GM12878 (cell line): Measurements from ENCODE around the gene CHRM4. TPM values are rescaled to one million over a fixed set of nuclear protein-coding genes. Genes with fewer than 3 reads are reported as not detected.
A peak's percentile ranks its signal among the peaks of the same experiment; 100 is the strongest.

Experiments used
- ATAC-seq: fragments of 200-7000 bp; cut with Tn5 transposase; 3 replicates; pipeline ENCODE4 v1.9.1; 2020; ENCODE audit warnings: mild to moderate bottlenecking, moderate library complexity
- Bru-seq: library from RNA; stranded (reverse); fragments of 400-500 nt; gene quantifications from one replicate; lab custom pipeline; 2021; lab: Mats Ljungman, UMichigan
- BruChase-seq, 2 experiments: library from RNA; stranded (reverse); fragments of 400-500 nt; gene quantifications; one replicate each; lab custom pipeline; 2021; lab: Mats Ljungman, UMichigan
- BruUV-seq: library from RNA; stranded (reverse); fragments of 400-500 nt; replicated peaks from 2 replicates; lab custom pipeline; 2021; lab: Mats Ljungman, UMichigan
- CTCF ChIA-PET: fragments of 300-600 bp; sonication (Branson Sonifier 250); formaldehyde crosslinking; extraction: SDS; loops from one replicate; lab custom pipeline; 2021; ENCODE audit warnings: inconsistent platforms; lab: Yijun Ruan, JAX
- POLR2A ChIA-PET: fragments of 350-600 bp; formaldehyde crosslinking; extraction: SDS; loops from one replicate; lab custom pipeline; 2021; ENCODE audit warnings: inconsistent platforms; lab: Charles Lee
- RAD21 ChIA-PET: fragments of 300-600 bp; sonication (Branson Sonifier 250); formaldehyde crosslinking; loops from one replicate; lab custom pipeline; 2023; ENCODE audit warnings: antibody characterized with exemption; ENCODE audit not compliant: unreplicated experiment; lab: Charles Lee
- SMC1A ChIA-PET: fragments of 300-600 bp; sonication (Branson Sonifier 250); formaldehyde crosslinking; loops from one replicate; lab custom pipeline; 2023; ENCODE audit not compliant: unreplicated experiment, uncharacterized antibody; lab: Charles Lee
- DNase-seq: peaks from one replicate; pipeline ENCODE4 v3.0.0-alpha.2; 2011; ENCODE audit warnings: low read depth, low spot score
- FAIRE-seq: peaks from 3 replicates; lab custom pipeline; 2011; peaks lifted over from hg19 to GRCh38; lab: Jason Lieb, UNC
- H2AFZ ChIP-seq: 2 replicates; pipeline ENCODE4 v1.6.0; 2011; ENCODE audit warnings: low read depth, low read length, control low read depth; ENCODE audit not compliant: control insufficient read depth
- H3K27ac ChIP-seq: 2 replicates; pipeline ENCODE4 v1.5.1; 2011; ENCODE audit warnings: control low read depth; ENCODE audit not compliant: control insufficient read depth, insufficient read depth
- H3K27me3 ChIP-seq, 2 experiments: replicated peaks in 1 of 2; 2 replicates each; pipeline versions ENCODE4 v1.6.0 to v1.6.1; 2011; ENCODE audit warnings: low read length in 1 of 2; ENCODE audit not compliant: control insufficient read depth in 2 of 2, insufficient read depth in 2 of 2
- H3K36me3 ChIP-seq, 2 experiments: 2 replicates each; pipeline ENCODE4 v1.5.1; 2011; ENCODE audit warnings: low read length in 1 of 2; ENCODE audit not compliant: control insufficient read depth in 2 of 2, insufficient read depth in 2 of 2
- H3K4me1 ChIP-seq: 2 replicates; pipeline ENCODE4 v1.6.1; 2011; ENCODE audit warnings: mild to moderate bottlenecking, low read length, moderate library complexity, mixed read lengths; ENCODE audit not compliant: control insufficient read depth, insufficient read depth
- H3K4me2 ChIP-seq: 2 replicates; pipeline ENCODE4 v1.6.0; 2011; ENCODE audit warnings: control low read depth; ENCODE audit not compliant: control insufficient read depth, insufficient read depth
- H3K4me3 ChIP-seq: fragments of 200-600 bp; sonication (generic); 2 replicates; pipeline ENCODE4 v1.5.1; 2016
- H3K79me2 ChIP-seq: 2 replicates; pipeline ENCODE4 v1.6.0; 2011; ENCODE audit warnings: low read length; ENCODE audit not compliant: control insufficient read depth, insufficient read depth
- H3K9ac ChIP-seq: 2 replicates; pipeline ENCODE4 v1.8.0; 2011; ENCODE audit warnings: low read length, control low read depth, mixed read lengths; ENCODE audit not compliant: control insufficient read depth, insufficient read depth
- H3K9me3 ChIP-seq: replicated peaks from 3 replicates; pipeline ENCODE4 v1.5.1; 2011; ENCODE audit warnings: mild to moderate bottlenecking, low read length; ENCODE audit not compliant: control insufficient read depth, insufficient read depth
- H4K20me1 ChIP-seq: 2 replicates; pipeline ENCODE4 v1.6.0; 2011; ENCODE audit not compliant: control insufficient read depth, insufficient read depth
- BHLHE40 ChIP-seq, 2 experiments: fragments of 450-650 bp in 1 of 2; IDR thresholded peaks; 2 replicates each; pipeline ENCODE4 v1.6.1; 2011 to 2017; ENCODE audit warnings: low read depth in 2 of 2, borderline replicate concordance in 1 of 2, improper control_type of control experiment in 1 of 2, low read length in 1 of 2, mild to moderate bottlenecking in 1 of 2
- PAX8 ChIP-seq: fragments of 450-650 bp; IDR thresholded peaks from 2 replicates; pipeline ENCODE4 v1.6.1; 2017; ENCODE audit warnings: mild to moderate bottlenecking, moderate library complexity
- SPI1 ChIP-seq: IDR thresholded peaks from 2 replicates; pipeline ENCODE4 v1.6.1; 2011; ENCODE audit warnings: low read depth, mild to moderate bottlenecking, low read length, moderate library complexity, borderline replicate concordance; ENCODE audit not compliant: insufficient read depth
- WGBS: methylation state at CpG from one replicate; pipeline ENCODE4 v1.1.6; 2016; ENCODE audit warnings: low lambda C conversion rate; ENCODE audit not compliant: insufficient replicate concordance, insufficient coverage; ENCODE audit errors: missing lambda C conversion rate; 5-methylcytosine and 5-hydroxymethylcytosine counted together
- in situ Hi-C: fragments of 300-500 bp; cut with MboI; formaldehyde crosslinking; loops from 9 replicates; pipeline ENCODE4 v1.14.3; 2018; ENCODE audit warnings: mixed read lengths
- intact Hi-C: fragments of 100-400 bp; cut with micrococcal nuclease; formaldehyde crosslinking; loops from one replicate; pipeline ENCODE4 v1.14.2; 2022; ENCODE audit not compliant: unreplicated experiment
- long read RNA-seq, 2 experiments: library from polyadenylated mRNA; unstranded; transcript quantifications; one replicate each; pipeline ENCODE4 v2.0.0, GENCODE V29; 2019 to 2020
- polyA minus RNA-seq, 3 experiments: library from RNA; depleted of rRNA, polyadenylated mRNA; stranded (reverse); fragments of >200 nt; gene quantifications; 2 replicates each; pipeline ENCODE4 v1.2.3, GENCODE V29; 2011
- polyA plus RNA-seq, 11 experiments: library from polyadenylated mRNA; depleted of rRNA in 4 of 11; unstranded in 6 of 11; stranded (reverse) in 5 of 11; fragments of >200 nt; fragmentation: Nextera tagmentation in 4 of 11; fragmentation: Illumina TruSeq in 1 of 11; extraction: Ambion mirVana in 4 of 11; extraction: Trizol in 1 of 11; gene quantifications; 1 replicate in 1 of 11; 2 replicates in 10 of 11; pipeline versions ENCODE4 v1.2.1 to v1.2.3, GENCODE V29; 2011 to 2016; ENCODE audit warnings: inconsistent platforms in 2 of 11, missing spikeins in 2 of 11, low read depth in 1 of 11
- total RNA-seq, 4 experiments: library from RNA; depleted of rRNA in 3 of 4; stranded (reverse); fragments of >200 nt in 3 of 4; fragmentation: Illumina TruSeq in 1 of 4; extraction: Trizol in 1 of 4; gene quantifications; 2 replicates each; pipeline versions ENCODE4 v1.2.1 to v1.2.3, GENCODE V29; 2013 to 2021
- TF ChIP-seq, protein P1 (sequence below): fragments of 150-350 bp; IDR thresholded peaks from 2 replicates; pipeline ENCODE4 v1.6.1; 2016; ENCODE audit warnings: low read depth, low read length
- TF ChIP-seq, protein P2 (sequence below), 3 experiments: IDR thresholded peaks in 2 of 3; conservative IDR thresholded peaks in 1 of 3; 2 replicates each; pipeline ENCODE4 v1.5.1; 2011; ENCODE audit warnings: low read depth in 3 of 3, low read length in 3 of 3, mild to moderate bottlenecking in 3 of 3, control low read depth in 2 of 3, moderate library complexity in 2 of 3, inconsistent platforms in 1 of 3, mixed read lengths in 1 of 3; ENCODE audit not compliant: control insufficient read depth in 2 of 3, insufficient read depth in 1 of 3; ENCODE audit errors: extremely low read depth in 1 of 3
- TF ChIP-seq, protein P3 (sequence below): IDR thresholded peaks from 2 replicates; pipeline ENCODE4 v1.6.1; 2012; ENCODE audit warnings: mild to moderate bottlenecking, low read depth, low read length

Gene CHRM4
- not detected in 2 replicates for total RNA-seq (2013; cell fraction: nucleolus; rRNA removed)
- total RNA-seq (2014; rRNA removed) (0.23 TPM in 1 of 2 replicates, not detected in the other), total RNA-seq (2014; rRNA removed; fragmentation: Illumina TruSeq; extraction: Trizol) (not detected in 2 replicates), total RNA-seq (2021) (0.13 TPM in 1 of 2 replicates, not detected in the other), polyA plus RNA-seq (2011; rRNA removed) (not detected in 2 replicates), polyA plus RNA-seq (2014; fragmentation: Illumina TruSeq; extraction: Trizol) (0.12 TPM in 1 of 2 replicates, not detected in the other), polyA plus RNA-seq (2014; fragmentation: Nextera tagmentation; extraction: Ambion mirVana) (not detected), polyA plus RNA-seq (2014; rRNA removed) (not detected in 2 replicates), polyA plus RNA-seq (2016; fragmentation: Nextera tagmentation; extraction: Ambion mirVana) (not detected), polyA minus RNA-seq (2011; rRNA and poly(A)+ RNA removed) (not detected in 2 replicates), Bru-seq, nascent RNA (percentile 29 among the genes with signal in this experiment), BruChase-seq, experiment 1, labeled RNA remaining after a 6-hour chase (not detected), BruChase-seq, experiment 2, labeled RNA remaining after a 2-hour chase (percentile 33 among the genes with signal in this experiment)
- polyA plus RNA-seq (2011; ENCODE audit: low read depth) = 0.17 TPM
- polyA plus RNA-seq (2011; cell fraction: cytosol; rRNA removed) = 0.04 and 0.05 TPM in 2 replicates
- 0.13 TPM in 1 of 2 replicates, not detected in the other for polyA plus RNA-seq (2011; cell fraction: nucleus; rRNA removed)
- 0.11 and 0.16 TPM in 2 replicates for polyA plus RNA-seq (2012)
- polyA minus RNA-seq (2011; cell fraction: cytosol; rRNA and poly(A)+ RNA removed) = not detected in 2 replicates
- not detected in 2 replicates for polyA minus RNA-seq (2011; cell fraction: nucleus; rRNA and poly(A)+ RNA removed)
- long read RNA-seq, experiment 1 = 0 reads
- long read RNA-seq, experiment 2 = 0 reads

DNA sequence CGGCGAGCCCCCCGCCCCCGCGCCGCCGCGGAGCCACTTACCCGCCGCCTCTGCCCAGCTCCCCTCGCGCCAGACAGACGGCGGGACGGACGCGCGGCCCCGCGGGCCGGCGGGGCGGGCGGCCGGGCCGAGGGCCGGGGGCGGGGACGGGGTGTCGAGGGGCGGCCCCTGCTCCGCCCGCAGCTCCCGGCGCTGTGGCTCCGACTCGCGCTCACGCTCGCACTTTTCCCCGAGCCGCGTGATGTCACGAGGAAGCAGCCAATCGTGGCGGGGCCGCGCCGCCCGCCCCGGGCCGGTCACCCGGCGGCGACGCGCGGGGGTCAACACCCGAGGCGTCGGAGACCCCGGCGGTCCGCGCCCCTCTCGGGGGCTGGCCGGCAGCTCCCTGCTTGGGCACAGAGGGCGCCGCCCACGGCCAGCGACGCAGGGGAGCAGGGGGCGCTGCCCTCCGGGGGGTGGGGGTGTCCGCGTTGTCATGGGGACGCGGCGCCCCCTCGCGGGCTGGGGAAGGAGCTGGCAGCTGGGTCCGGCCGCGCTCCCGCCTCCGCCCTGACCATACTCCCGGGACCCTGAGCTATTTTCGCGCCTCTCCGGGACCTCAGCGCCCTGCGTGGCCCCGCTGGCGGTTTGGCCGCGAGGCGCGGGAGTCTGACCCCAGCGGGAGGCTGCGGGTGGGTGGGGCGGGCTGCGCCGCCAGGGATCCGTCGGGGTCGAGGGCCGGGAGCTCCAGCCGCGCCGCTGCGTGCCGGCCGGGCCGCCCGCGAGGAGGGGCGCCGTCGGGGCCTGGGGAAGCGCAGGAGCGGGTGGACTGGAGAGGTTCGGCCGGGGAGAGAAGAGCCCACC lies at the start of gene CHRM4:
Gene CHRM4 (minus strand): TSS at position 199 of the 843 bp plus-strand sequence. CDS start 5,219 bp downstream, outside the sequence.
- H4K20me1 ChIP-seq = no peaks in the 10 kb centered on the region
- ChIA-PET CTCF (interaction anchor here (0.6 to 6.7 kb wide), 12 partner anchors 24 to 227 kb away, joined by 3 to 94 read pairs (median 3); no protein-coding TSS in a partner anchor), POLR2A (interaction anchor here (1.4 to 1.8 kb wide), 2 partner anchors 85 to 98 kb away, joined by 4 to 6 read pairs; no protein-coding TSS in a partner anchor), SMC1A (interaction anchor here (0.7 to 4.9 kb wide), 5 partner anchors 8 to 101 kb away, joined by 3 to 24 read pairs (median 3); no protein-coding TSS in a partner anchor), RAD21 (interaction anchor here (0.5 to 2.9 kb wide), 15 partner anchors 12 to 309 kb away, joined by 3 to 11 read pairs (median 4); partner anchors contain the start of genes ARHGAP1, DGKZ and ZNF408)
- H3K4me2 ChIP-seq = peak within 1 kb of the TSS; percentile 89
- in situ Hi-C loops (loop anchor here (10.0 kb wide), 1 partner anchor 143 kb away; no protein-coding TSS in a partner anchor), intact Hi-C loops (no loop called here)
- H3K9ac ChIP-seq = no peak within 1 kb of the TSS
- H3K4me3 ChIP-seq = peak within 1 kb of the TSS; percentile 57; the same call in 1 of the 2 replicates
- no peak within 1 kb of the TSS for H3K27ac ChIP-seq
- FAIRE-seq (no peak), ATAC-seq (no peak), DNase-seq (no peak)
- peaks cover 0 to 6% of the 10 kb centered on the region in 2 experiments; a peak in 1 of 4 replicates for H3K36me3 ChIP-seq
- 0% methylated on average over 30 of the region's 123 CpGs for WGBS
- H3K4me1 ChIP-seq = peaks cover 6% of the 10 kb centered on the region
- BruUV-seq = no TSS peak
- H3K79me2 ChIP-seq = no peaks in the 10 kb centered on the region
- H3K27me3 ChIP-seq = peaks cover 13 to 14% of the 10 kb centered on the region in 2 experiments
- no peak within 1 kb of the TSS for H2AFZ ChIP-seq
- H3K9me3 ChIP-seq = no peaks in the 10 kb centered on the region
- TF ChIP-seq, protein P1, sequence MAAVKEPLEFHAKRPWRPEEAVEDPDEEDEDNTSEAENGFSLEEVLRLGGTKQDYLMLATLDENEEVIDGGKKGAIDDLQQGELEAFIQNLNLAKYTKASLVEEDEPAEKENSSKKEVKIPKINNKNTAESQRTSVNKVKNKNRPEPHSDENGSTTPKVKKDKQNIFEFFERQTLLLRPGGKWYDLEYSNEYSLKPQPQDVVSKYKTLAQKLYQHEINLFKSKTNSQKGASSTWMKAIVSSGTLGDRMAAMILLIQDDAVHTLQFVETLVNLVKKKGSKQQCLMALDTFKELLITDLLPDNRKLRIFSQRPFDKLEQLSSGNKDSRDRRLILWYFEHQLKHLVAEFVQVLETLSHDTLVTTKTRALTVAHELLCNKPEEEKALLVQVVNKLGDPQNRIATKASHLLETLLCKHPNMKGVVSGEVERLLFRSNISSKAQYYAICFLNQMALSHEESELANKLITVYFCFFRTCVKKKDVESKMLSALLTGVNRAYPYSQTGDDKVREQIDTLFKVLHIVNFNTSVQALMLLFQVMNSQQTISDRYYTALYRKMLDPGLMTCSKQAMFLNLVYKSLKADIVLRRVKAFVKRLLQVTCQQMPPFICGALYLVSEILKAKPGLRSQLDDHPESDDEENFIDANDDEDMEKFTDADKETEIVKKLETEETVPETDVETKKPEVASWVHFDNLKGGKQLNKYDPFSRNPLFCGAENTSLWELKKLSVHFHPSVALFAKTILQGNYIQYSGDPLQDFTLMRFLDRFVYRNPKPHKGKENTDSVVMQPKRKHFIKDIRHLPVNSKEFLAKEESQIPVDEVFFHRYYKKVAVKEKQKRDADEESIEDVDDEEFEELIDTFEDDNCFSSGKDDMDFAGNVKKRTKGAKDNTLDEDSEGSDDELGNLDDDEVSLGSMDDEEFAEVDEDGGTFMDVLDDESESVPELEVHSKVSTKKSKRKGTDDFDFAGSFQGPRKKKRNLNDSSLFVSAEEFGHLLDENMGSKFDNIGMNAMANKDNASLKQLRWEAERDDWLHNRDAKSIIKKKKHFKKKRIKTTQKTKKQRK = no peak
- TF ChIP-seq BHLHE40 (IDR thresholded peaks at IDR 0.05; ENCODE audit: borderline replicate concordance in 1 of 2, low read depth in 2 of 2, low read length in 1 of 2) (peak in 1 of 2 experiments; percentile 23; a peak in 1 of 4 replicates), SPI1 (no peak), PAX8 (no peak)
- TF ChIP-seq, protein P2, sequence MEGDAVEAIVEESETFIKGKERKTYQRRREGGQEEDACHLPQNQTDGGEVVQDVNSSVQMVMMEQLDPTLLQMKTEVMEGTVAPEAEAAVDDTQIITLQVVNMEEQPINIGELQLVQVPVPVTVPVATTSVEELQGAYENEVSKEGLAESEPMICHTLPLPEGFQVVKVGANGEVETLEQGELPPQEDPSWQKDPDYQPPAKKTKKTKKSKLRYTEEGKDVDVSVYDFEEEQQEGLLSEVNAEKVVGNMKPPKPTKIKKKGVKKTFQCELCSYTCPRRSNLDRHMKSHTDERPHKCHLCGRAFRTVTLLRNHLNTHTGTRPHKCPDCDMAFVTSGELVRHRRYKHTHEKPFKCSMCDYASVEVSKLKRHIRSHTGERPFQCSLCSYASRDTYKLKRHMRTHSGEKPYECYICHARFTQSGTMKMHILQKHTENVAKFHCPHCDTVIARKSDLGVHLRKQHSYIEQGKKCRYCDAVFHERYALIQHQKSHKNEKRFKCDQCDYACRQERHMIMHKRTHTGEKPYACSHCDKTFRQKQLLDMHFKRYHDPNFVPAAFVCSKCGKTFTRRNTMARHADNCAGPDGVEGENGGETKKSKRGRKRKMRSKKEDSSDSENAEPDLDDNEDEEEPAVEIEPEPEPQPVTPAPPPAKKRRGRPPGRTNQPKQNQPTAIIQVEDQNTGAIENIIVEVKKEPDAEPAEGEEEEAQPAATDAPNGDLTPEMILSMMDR (IDR thresholded peaks at IDR 0.05 in 2 of 3, conservative IDR thresholded peaks at IDR 0.05 in 1 of 3; ENCODE audit: control insufficient read depth in 2 of 3, extremely low read depth in 1 of 3, insufficient read depth in 1 of 3, low read depth in 3 of 3, low read length in 3 of 3) = peak in 2 of 3 experiments; percentile 21 to 25; a peak in 2 of 6 replicates
- TF ChIP-seq, protein P3, sequence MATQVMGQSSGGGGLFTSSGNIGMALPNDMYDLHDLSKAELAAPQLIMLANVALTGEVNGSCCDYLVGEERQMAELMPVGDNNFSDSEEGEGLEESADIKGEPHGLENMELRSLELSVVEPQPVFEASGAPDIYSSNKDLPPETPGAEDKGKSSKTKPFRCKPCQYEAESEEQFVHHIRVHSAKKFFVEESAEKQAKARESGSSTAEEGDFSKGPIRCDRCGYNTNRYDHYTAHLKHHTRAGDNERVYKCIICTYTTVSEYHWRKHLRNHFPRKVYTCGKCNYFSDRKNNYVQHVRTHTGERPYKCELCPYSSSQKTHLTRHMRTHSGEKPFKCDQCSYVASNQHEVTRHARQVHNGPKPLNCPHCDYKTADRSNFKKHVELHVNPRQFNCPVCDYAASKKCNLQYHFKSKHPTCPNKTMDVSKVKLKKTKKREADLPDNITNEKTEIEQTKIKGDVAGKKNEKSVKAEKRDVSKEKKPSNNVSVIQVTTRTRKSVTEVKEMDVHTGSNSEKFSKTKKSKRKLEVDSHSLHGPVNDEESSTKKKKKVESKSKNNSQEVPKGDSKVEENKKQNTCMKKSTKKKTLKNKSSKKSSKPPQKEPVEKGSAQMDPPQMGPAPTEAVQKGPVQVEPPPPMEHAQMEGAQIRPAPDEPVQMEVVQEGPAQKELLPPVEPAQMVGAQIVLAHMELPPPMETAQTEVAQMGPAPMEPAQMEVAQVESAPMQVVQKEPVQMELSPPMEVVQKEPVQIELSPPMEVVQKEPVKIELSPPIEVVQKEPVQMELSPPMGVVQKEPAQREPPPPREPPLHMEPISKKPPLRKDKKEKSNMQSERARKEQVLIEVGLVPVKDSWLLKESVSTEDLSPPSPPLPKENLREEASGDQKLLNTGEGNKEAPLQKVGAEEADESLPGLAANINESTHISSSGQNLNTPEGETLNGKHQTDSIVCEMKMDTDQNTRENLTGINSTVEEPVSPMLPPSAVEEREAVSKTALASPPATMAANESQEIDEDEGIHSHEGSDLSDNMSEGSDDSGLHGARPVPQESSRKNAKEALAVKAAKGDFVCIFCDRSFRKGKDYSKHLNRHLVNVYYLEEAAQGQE = no peak
